ENCODE results near the gene TRIM33. TPM values are rescaled to one million over a fixed set of nuclear protein-coding genes. Genes with fewer than 3 reads are reported as not detected.

Gene TRIM33
- total RNA-seq, 1 experiment from 2014 or later = 78.9 TPM

- Histone ChIP-seq H3K36me3 (ENCODE audit: insufficient read depth, low read length) (no peaks in the 10 kb centered on the region), H3K79me2 (ENCODE audit: low read length) (no peaks in the 10 kb centered on the region), H3K4me3 (ENCODE audit: low read length) (no peak overlapping the region), H3K4me2 (ENCODE audit: low read depth, low read length, poor library complexity, severe bottlenecking) (no peak overlapping the region), H3K27me3 (ENCODE audit: low read length) (no peaks in the 10 kb centered on the region), H3K4me1 (ENCODE audit: low read length) (peaks cover 12% of the 10 kb centered on the region), H3K9me2 (replicated peaks; ENCODE audit: insufficient read depth, low read length) (no peaks in the 10 kb centered on the region), H3K9ac (ENCODE audit: low read length) (no peak overlapping the region), H3K9me3 (ENCODE audit: low read length) (no peaks in the 10 kb centered on the region), H2AFZ (ENCODE audit: low read length) (no peak overlapping the region), H4K20me1 (ENCODE audit: insufficient read depth, low read depth, low read length) (no peaks in the 10 kb centered on the region), H3K27ac (ENCODE audit: low read length) (no peak overlapping the region)
- DNase-seq = no peak
Observed at GRCh38 chr1:114347431-114348209, 163.4 kb downstream of the TRIM33 start.

- Histone ChIP-seq H3K36me3 (ENCODE audit: insufficient read depth, low read length) (no peaks in the 10 kb centered on the region), H3K4me2 (ENCODE audit: low read depth, low read length, poor library complexity, severe bottlenecking) (peak overlapping the region; percentile 73), H3K9me2 (replicated peaks; ENCODE audit: insufficient read depth, low read length) (no peaks in the 10 kb centered on the region), H3K9me3 (ENCODE audit: low read length) (no peaks in the 10 kb centered on the region), H4K20me1 (ENCODE audit: insufficient read depth, low read depth, low read length) (no peaks in the 10 kb centered on the region), H3K79me2 (ENCODE audit: low read length) (no peaks in the 10 kb centered on the region), H3K4me3 (ENCODE audit: low read length) (peak overlapping the region; percentile 58; the same call in 1 of the 2 replicates), H2AFZ (ENCODE audit: low read length) (peak overlapping the region; percentile 98; the same call in 1 of the 2 replicates), H3K4me1 (ENCODE audit: low read length) (peaks cover 9% of the 10 kb centered on the region), H3K27me3 (ENCODE audit: low read length) (no peaks in the 10 kb centered on the region), H3K27ac (ENCODE audit: low read length) (no peak overlapping the region), H3K9ac (ENCODE audit: low read length) (peak overlapping the region; percentile 62)
- DNase-seq = peak; percentile 97
Observed at GRCh38 chr1:114346480-114347029, 164.4 kb downstream of the TRIM33 start.

GRCh38 chr1:114345930-114346479, 165.0 kb downstream of the TRIM33 start:
- peak overlapping the region; percentile 62 for H3K9ac ChIP-seq (ENCODE audit: low read length)
- no peaks in the 10 kb centered on the region for H3K36me3 ChIP-seq (ENCODE audit: insufficient read depth, low read length)
- H3K4me3 ChIP-seq (ENCODE audit: low read length) = peak overlapping the region; percentile 58; the same call in 1 of the 2 replicates
- no peak overlapping the region for H3K27ac ChIP-seq (ENCODE audit: low read length)
- peak overlapping the region; percentile 98; the same call in 1 of the 2 replicates for H2AFZ ChIP-seq (ENCODE audit: low read length)
- no peaks in the 10 kb centered on the region for H3K79me2 ChIP-seq (ENCODE audit: low read length)
- peaks cover 9% of the 10 kb centered on the region for H3K4me1 ChIP-seq (ENCODE audit: low read length)
- no peaks in the 10 kb centered on the region for H4K20me1 ChIP-seq (ENCODE audit: insufficient read depth, low read depth, low read length)
- H3K9me3 ChIP-seq (ENCODE audit: low read length) = no peaks in the 10 kb centered on the region
- H3K9me2 ChIP-seq (replicated peaks; ENCODE audit: insufficient read depth, low read length) = no peaks in the 10 kb centered on the region
- H3K4me2 ChIP-seq (ENCODE audit: low read depth, low read length, poor library complexity, severe bottlenecking) = peak overlapping the region; percentile 73
- no peaks in the 10 kb centered on the region for H3K27me3 ChIP-seq (ENCODE audit: low read length)
- DNase-seq = no peak

GRCh38 chr1:114344656-114345055, 166.3 kb downstream of the TRIM33 start:
- H3K9me2 ChIP-seq (replicated peaks; ENCODE audit: insufficient read depth, low read length) = no peaks in the 10 kb centered on the region
- H3K9ac ChIP-seq (ENCODE audit: low read length) = no peak overlapping the region
- no peaks in the 10 kb centered on the region for H3K9me3 ChIP-seq (ENCODE audit: low read length)
- no peak overlapping the region for H3K4me2 ChIP-seq (ENCODE audit: low read depth, low read length, poor library complexity, severe bottlenecking)
- H2AFZ ChIP-seq (ENCODE audit: low read length) = no peak overlapping the region
- DNase-seq = no peak
- H3K27me3 ChIP-seq (ENCODE audit: low read length) = no peaks in the 10 kb centered on the region
- H4K20me1 ChIP-seq (ENCODE audit: insufficient read depth, low read depth, low read length) = no peaks in the 10 kb centered on the region
- no peaks in the 10 kb centered on the region for H3K79me2 ChIP-seq (ENCODE audit: low read length)
- H3K4me1 ChIP-seq (ENCODE audit: low read length) = peaks cover 9% of the 10 kb centered on the region
- no peak overlapping the region for H3K4me3 ChIP-seq (ENCODE audit: low read length)
- no peak overlapping the region for H3K27ac ChIP-seq (ENCODE audit: low read length)
- no peaks in the 10 kb centered on the region for H3K36me3 ChIP-seq (ENCODE audit: insufficient read depth, low read length)

Small RNA genes lying within 50 kb of the gene (small RNA-seq; reads per million reads assigned to genes)
- gene RF00019 = not detected

Other genes starting within 250 kb of the TRIM33 start
- gene BCAS2, start 70.4 kb upstream of the TRIM33 start, total RNA-seq (2014; rRNA removed; shearing (Covaris generic); ENCODE audit: low replicate concordance) = 45.7 and 46.2 TPM in 2 replicates
- gene DENND2C, start 158.8 kb upstream of the TRIM33 start, total RNA-seq (2014; rRNA removed; shearing (Covaris generic); ENCODE audit: low replicate concordance) = 0.11 and 0.60 TPM in 2 replicates
- gene AMPD1, start 184.3 kb upstream of the TRIM33 start, total RNA-seq (2014; rRNA removed; shearing (Covaris generic); ENCODE audit: low replicate concordance) = not detected in 2 replicates
- gene NRAS, start 205.6 kb upstream of the TRIM33 start, total RNA-seq (2014; rRNA removed; shearing (Covaris generic); ENCODE audit: low replicate concordance) = 30.6 and 68.0 TPM in 2 replicates
- gene CSDE1, start 246.8 kb upstream of the TRIM33 start, total RNA-seq (2014; rRNA removed; shearing (Covaris generic); ENCODE audit: low replicate concordance) = 310 and 375 TPM in 2 replicates

Data from Karpas-422 (cell line).